Neuron (in vitro differentiated cells): ENCODE measurements around the gene PEG3.

ENCODE experiments used
- H2AFZ ChIP-seq: one replicate; pipeline ENCODE4 v1.6.1; 2013; ENCODE audit warnings: low read depth, mild to moderate bottlenecking, inconsistent platforms, low read length, moderate library complexity
- H3K27me3 ChIP-seq: one replicate; pipeline ENCODE4 v1.6.1; 2013; ENCODE audit warnings: low read length; ENCODE audit not compliant: insufficient read depth
- H3K36me3 ChIP-seq: one replicate; pipeline ENCODE4 v1.6.1; 2013; ENCODE audit warnings: low read length; ENCODE audit not compliant: insufficient read depth
- H3K4me1 ChIP-seq: one replicate; pipeline ENCODE4 v1.6.1; 2013; ENCODE audit warnings: low read length; ENCODE audit not compliant: insufficient read depth
- H3K4me3 ChIP-seq: 2 replicates; pipeline ENCODE4 v1.5.1; 2013; ENCODE audit warnings: mild to moderate bottlenecking, low read length, moderate library complexity
- H3K9me3 ChIP-seq: one replicate; pipeline ENCODE4 v1.6.1; 2013; ENCODE audit warnings: low read length

The PEG3 gene

GRCh38 chr19:56814656-56815055, 25.9 kb downstream of the PEG3 start:
- peaks cover 11% of the 10 kb centered on the region for H3K9me3 ChIP-seq
- H2AFZ ChIP-seq, result no peak overlapping the region
- no peaks in the 10 kb centered on the region for H3K36me3 ChIP-seq
- H3K27me3 ChIP-seq, result peaks cover 24% of the 10 kb centered on the region
- no peak overlapping the region for H3K4me3 ChIP-seq
- H3K4me1 ChIP-seq, result no peaks in the 10 kb centered on the region

- Histone ChIP-seq H3K27me3 (peaks cover 24% of the 10 kb centered on the region), H3K4me3 (no peak overlapping the region), H3K9me3 (peaks cover 9% of the 10 kb centered on the region), H3K36me3 (no peaks in the 10 kb centered on the region), H2AFZ (no peak overlapping the region), H3K4me1 (no peaks in the 10 kb centered on the region)
Measured at GRCh38 chr19:56813531-56813930, 27.0 kb downstream of the PEG3 start.

DNA sequence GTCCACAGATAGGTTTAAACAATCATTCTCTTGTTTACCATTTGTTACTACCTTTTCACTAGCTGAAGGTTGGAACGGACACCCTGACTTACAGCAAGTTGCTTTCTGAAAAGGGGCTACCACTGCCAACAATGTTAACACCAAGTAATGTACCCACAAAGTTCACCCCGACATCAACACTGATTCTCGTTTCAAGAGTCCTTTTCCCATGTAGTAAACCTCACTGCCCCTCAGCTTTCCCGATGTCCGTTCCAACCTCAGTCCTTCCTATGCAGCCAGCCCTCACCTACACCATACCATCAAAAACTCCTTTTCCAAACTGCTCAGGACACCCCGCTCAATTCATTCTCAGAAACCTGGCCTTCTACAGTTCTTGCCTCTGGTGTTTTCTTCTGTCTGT, 29.0 kb downstream of the PEG3 start:
- Histone ChIP-seq H3K4me3 (no peak overlapping the region), H2AFZ (no peak overlapping the region), H3K27me3 (peaks cover 24% of the 10 kb centered on the region), H3K4me1 (no peaks in the 10 kb centered on the region), H3K36me3 (no peaks in the 10 kb centered on the region), H3K9me3 (peaks cover 4% of the 10 kb centered on the region)

DNA sequence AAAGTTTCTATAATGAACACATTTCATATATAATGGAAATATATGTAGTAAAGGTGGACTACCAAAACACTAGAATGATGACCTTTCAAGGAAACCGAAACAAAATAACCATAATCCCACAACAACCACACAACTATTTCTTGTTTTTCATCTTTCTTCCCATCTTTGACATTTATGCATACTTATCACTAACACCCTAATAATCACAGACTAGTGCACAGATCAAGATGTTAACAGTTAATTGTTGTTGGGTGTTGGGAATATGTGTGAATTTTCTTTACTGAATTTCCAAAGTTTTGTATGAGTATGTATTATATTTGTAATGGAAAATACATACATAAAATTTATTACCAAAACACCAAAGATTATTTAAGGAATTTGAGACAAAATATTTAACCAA, 30.3 kb downstream of the PEG3 start:
- Histone ChIP-seq H3K9me3 (peaks cover 4% of the 10 kb centered on the region), H2AFZ (no peak overlapping the region), H3K4me1 (no peaks in the 10 kb centered on the region), H3K27me3 (peaks cover 18% of the 10 kb centered on the region), H3K36me3 (no peaks in the 10 kb centered on the region), H3K4me3 (no peak overlapping the region)

DNA sequence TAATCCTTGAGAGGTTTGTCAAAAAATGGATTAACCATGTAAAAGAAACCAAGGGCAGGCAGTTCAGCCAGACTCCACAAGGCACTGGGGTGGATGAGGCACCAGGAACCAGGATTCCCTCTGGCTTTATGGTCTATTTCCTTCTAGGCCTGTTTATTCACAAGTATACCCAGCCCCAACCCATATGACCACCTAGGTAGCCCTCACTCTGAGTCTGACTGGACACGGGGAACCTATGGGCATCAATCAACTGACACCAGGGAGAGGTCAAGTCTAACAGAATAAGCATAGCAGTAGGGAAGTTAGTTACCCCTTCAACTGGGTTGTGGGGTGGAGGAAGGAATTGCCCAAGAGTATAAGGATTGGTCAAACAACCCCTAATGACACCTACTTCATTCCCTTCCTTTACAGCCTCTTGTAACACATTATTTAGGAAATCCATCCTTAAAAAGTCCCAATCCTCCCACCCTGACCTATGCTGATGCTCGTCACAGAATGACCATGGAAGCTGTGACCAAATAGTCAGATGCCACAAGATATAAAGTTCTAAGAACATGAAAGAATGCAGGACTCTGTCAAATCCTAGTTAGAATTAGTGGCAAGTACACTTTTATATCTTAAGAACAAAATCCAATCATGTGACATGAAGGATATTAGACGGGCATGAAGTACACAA, 31.7 kb downstream of the PEG3 start:
- Histone ChIP-seq H3K27me3 (peaks cover 18% of the 10 kb centered on the region), H2AFZ (no peak overlapping the region), H3K9me3 (peaks cover 7% of the 10 kb centered on the region), H3K4me1 (no peaks in the 10 kb centered on the region), H3K4me3 (no peak overlapping the region), H3K36me3 (no peaks in the 10 kb centered on the region)

- no peak overlapping the region for H3K4me3 ChIP-seq
- no peak overlapping the region for H2AFZ ChIP-seq
- peaks cover 21% of the 10 kb centered on the region for H3K9me3 ChIP-seq
- H3K27me3 ChIP-seq, result peaks cover 5% of the 10 kb centered on the region
- H3K4me1 ChIP-seq, result no peaks in the 10 kb centered on the region
- no peaks in the 10 kb centered on the region for H3K36me3 ChIP-seq
Measured at GRCh38 chr19:56806639-56807038, 33.9 kb downstream of the PEG3 start.
